Fibroblast of villous mesenchyme (primary cell): ENCODE measurements around the gene SLC25A46. TPM values are rescaled to one million over a fixed set of nuclear protein-coding genes. Genes with fewer than 3 reads are reported as not detected.
A peak's percentile ranks its signal among the peaks of the same experiment; 100 is the strongest.
"Not testable (repeated sequence)": the region's sequence is repeated elsewhere in the genome, so short reads cannot be mapped to it uniquely, and the experiment has no call there.

Experiments
- DNase-seq: peaks from one replicate; pipeline ENCODE4 v3.0.0-alpha.2; 2010; ENCODE audit warnings: low read depth
- H3K4me3 ChIP-seq: 2 replicates; pipeline ENCODE4 v1.5.1; 2011; ENCODE audit warnings: low read depth, mild to moderate bottlenecking, low read length
- CTCF ChIP-seq: IDR thresholded peaks from 2 replicates; pipeline ENCODE4 v1.5.1; 2012; ENCODE audit warnings: low read depth, mild to moderate bottlenecking, low read length; ENCODE audit not compliant: insufficient read depth
- total RNA-seq: library from RNA; depleted of rRNA; stranded (reverse); fragments of >200 nt; gene quantifications from 2 replicates; pipeline ENCODE4 v1.2.3, GENCODE V29; 2012

Gene SLC25A46
- total RNA-seq, 1 donor = 106 TPM

GRCh38 chr5:110785356-110785755 is 46.5 kb downstream of the SLC25A46 start:
- TF ChIP-seq CTCF = no peak
- peak; percentile 63 for DNase-seq
- no peak overlapping the region for H3K4me3 ChIP-seq

- not testable (repeated sequence) for H3K4me3 ChIP-seq, DNase-seq
Measured at GRCh38 chr5:110788006-110788405, 49.2 kb downstream of the SLC25A46 start.

- peak; percentile 82 for DNase-seq
- peak; percentile 57 for TF ChIP-seq CTCF
Measured at GRCh38 chr5:110790673-110791072, 51.9 kb downstream of the SLC25A46 start.

GRCh38 chr5:110802998-110803397 is 64.2 kb downstream of the SLC25A46 start:
- H3K4me3 ChIP-seq = no peak overlapping the region
- TF ChIP-seq CTCF = no peak
- DNase-seq = no peak

More at GRCh38 chr5:110790673-110791072, 51.9 kb downstream of the SLC25A46 start:
- no peak overlapping the region for H3K4me3 ChIP-seq

GRCh38 chr5:110803467-110804326 is 64.9 kb downstream of the SLC25A46 start:
- DNase-seq = no peak
- no peak for TF ChIP-seq CTCF
- no peak overlapping the region for H3K4me3 ChIP-seq

GRCh38 chr5:110807169-110807568 is 68.4 kb downstream of the SLC25A46 start:
- TF ChIP-seq CTCF = no peak
- DNase-seq = peak; percentile 27

GRCh38 chr5:110809006-110809405 is 70.2 kb downstream of the SLC25A46 start:
- no peak for TF ChIP-seq CTCF
- no peak overlapping the region for H3K4me3 ChIP-seq
- no peak for DNase-seq

More at GRCh38 chr5:110807169-110807568, 68.4 kb downstream of the SLC25A46 start:
- no peak overlapping the region for H3K4me3 ChIP-seq

Other genes starting within 250 kb of the SLC25A46 start
- gene TMEM232, start 12.3 kb upstream of the SLC25A46 start, total RNA-seq = 1.3 TPM in 2 replicates